ENCODE data around the gene FCHSD2.

DNA sequence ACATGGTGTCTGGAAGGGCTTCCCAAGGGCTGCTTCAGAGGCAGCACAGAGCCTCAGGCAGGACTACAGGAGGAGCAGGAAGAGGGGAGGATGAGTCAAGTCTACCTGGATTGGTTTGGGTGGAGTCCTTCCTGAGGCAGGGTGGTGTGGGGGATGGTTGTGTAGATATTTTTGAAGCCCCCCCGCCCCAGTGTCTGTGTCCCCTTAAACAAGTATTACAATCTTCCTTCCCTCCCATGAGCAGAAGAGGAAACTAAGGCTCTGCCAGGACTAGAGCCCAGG is 34.7 kb upstream of the FCHSD2 start:
- no peak for TF ChIP-seq ZNF274 (IDR thresholded peaks at IDR 0.05; ENCODE audit: low read depth, low read length)
- no peak for TF ChIP-seq YY1 (IDR thresholded peaks at IDR 0.05; ENCODE audit: insufficient read depth, insufficient read length)
- TF ChIP-seq SUZ12 (IDR thresholded peaks at IDR 0.05; ENCODE audit: extremely low read depth, insufficient read depth, insufficient read length) = no peak

Data from NT2/D1 (cell line).